Right lobe of liver (tissue), 6 donors: Measurements from ENCODE around the gene MAP3K7. TPM values are rescaled to one million over a fixed set of nuclear protein-coding genes. Genes with fewer than 3 reads are reported as not detected.

Source experiments
- ATAC-seq, 4 donors: fragments of 200-7000 bp; cut with Tn5 transposase; one replicate each; pipeline ENCODE4 v1.9.1; 2020; ENCODE audit warnings: mild to moderate bottlenecking in 4 of 4, moderate library complexity in 4 of 4
- DNase-seq, 3 donors: peaks; one replicate each; pipeline ENCODE4 v3.0.0-alpha.2; 2020
- H3K27ac ChIP-seq, 3 donors: fragments of 200-600 bp; one replicate each; pipeline ENCODE4 v1.8.0; 2022
- H3K27me3 ChIP-seq, 2 donors: fragments of 200-600 bp; one replicate each; pipeline ENCODE4 v1.8.0; 2022
- H3K36me3 ChIP-seq, 4 donors: fragments of 200-600 bp; sonication (generic) in 1 of 4; one replicate each; pipeline versions ENCODE4 v1.5.1 to v1.8.0; 2017 to 2022; ENCODE audit warnings: control low read depth in 1 of 4
- H3K4me1 ChIP-seq, 4 donors: fragments of 200-600 bp; sonication (generic) in 1 of 4; one replicate each; pipeline versions ENCODE4 v1.5.1 to v1.8.0; 2017 to 2022; ENCODE audit warnings: control low read depth in 1 of 4
- H3K4me3 ChIP-seq, 3 donors: fragments of 200-600 bp; one replicate each; pipeline ENCODE4 v1.8.0; 2022
- H3K9me3 ChIP-seq, 4 donors: fragments of 200-600 bp; sonication (generic) in 1 of 4; one replicate each; pipeline versions ENCODE4 v1.5.1 to v1.8.0; 2017 to 2022; ENCODE audit warnings: control low read depth in 1 of 4
- POLR2A ChIP-seq: fragments of 450-650 bp; IDR thresholded peaks from one replicate; pipeline ENCODE4 v1.6.1; 2017; ENCODE audit warnings: antibody characterized with exemption, mild to moderate bottlenecking
- WGBS: methylation state at CpG from one replicate; pipeline ENCODE4 v1.1.6; 2018; ENCODE audit warnings: low coverage, low lambda C conversion rate; ENCODE audit not compliant: insufficient coverage; ENCODE audit errors: missing lambda C conversion rate; 5-methylcytosine and 5-hydroxymethylcytosine counted together
- intact Hi-C, 2 donors: fragments of 100-400 bp; cut with DNase I; formaldehyde crosslinking; loops; one replicate each; pipeline versions ENCODE4 v1.11.2 to v1.14.1; 2022
- total RNA-seq, 6 experiments: library from RNA; depleted of rRNA in 2 of 6; stranded (reverse); fragments of >200 nt in 2 of 6; fragmentation: NEBNext Ultra II Directional in 3 of 6; extraction: Animal tissue kit (Norgen Biotek cat#: 25700) in 3 of 6; gene quantifications; one replicate each; pipeline versions ENCODE4 v1.1.0 to v1.2.4, GENCODE V29; 2016 to 2023
- TF ChIP-seq, protein P1 (sequence below), 4 donors: fragments of 200-600 bp in 3 of 4; fragments of 450-650 bp in 1 of 4; IDR thresholded peaks; one replicate each; pipeline versions ENCODE4 v1.5.1 to v1.8.0; 2016 to 2022; ENCODE audit warnings: antibody characterized with exemption in 4 of 4, mild to moderate bottlenecking in 2 of 4
- donor health status: DM: no; HTN: yes; CAD: no.
- donor health status: DM: no; HTN: no; CAD: no.
- donor health status: DM: no; HTN: no; CAD: no.
- donor health status: DM: no; HTN: yes; CAD: no.
- donor health status: DM: no; HTN: yes; CAD: no.

MAP3K7 gene
- total RNA-seq, 6 experiments from 2014 or later, result 8.1 to 12.5 (median 10.3) TPM

- H3K4me1 ChIP-seq, result no peaks in the 10 kb centered on the region
- no peak for TF ChIP-seq POLR2A
- TF ChIP-seq, protein P1, sequence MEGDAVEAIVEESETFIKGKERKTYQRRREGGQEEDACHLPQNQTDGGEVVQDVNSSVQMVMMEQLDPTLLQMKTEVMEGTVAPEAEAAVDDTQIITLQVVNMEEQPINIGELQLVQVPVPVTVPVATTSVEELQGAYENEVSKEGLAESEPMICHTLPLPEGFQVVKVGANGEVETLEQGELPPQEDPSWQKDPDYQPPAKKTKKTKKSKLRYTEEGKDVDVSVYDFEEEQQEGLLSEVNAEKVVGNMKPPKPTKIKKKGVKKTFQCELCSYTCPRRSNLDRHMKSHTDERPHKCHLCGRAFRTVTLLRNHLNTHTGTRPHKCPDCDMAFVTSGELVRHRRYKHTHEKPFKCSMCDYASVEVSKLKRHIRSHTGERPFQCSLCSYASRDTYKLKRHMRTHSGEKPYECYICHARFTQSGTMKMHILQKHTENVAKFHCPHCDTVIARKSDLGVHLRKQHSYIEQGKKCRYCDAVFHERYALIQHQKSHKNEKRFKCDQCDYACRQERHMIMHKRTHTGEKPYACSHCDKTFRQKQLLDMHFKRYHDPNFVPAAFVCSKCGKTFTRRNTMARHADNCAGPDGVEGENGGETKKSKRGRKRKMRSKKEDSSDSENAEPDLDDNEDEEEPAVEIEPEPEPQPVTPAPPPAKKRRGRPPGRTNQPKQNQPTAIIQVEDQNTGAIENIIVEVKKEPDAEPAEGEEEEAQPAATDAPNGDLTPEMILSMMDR (IDR thresholded peaks at IDR 0.05), result no peak
- H3K9me3 ChIP-seq, result no peaks in the 10 kb centered on the region
- H3K27me3 ChIP-seq, result no peaks in the 10 kb centered on the region
- H3K27ac ChIP-seq, result no peak overlapping the region
- no peaks in the 10 kb centered on the region for H3K36me3 ChIP-seq
- 57% methylated on average over 3 of the region's 6 CpGs for WGBS
- no peak for DNase-seq
- intact Hi-C loops, result no loop called here
- no peak for ATAC-seq
- H3K4me3 ChIP-seq, result no peak overlapping the region
Measured at GRCh38 chr6:90492798-90493197, 94.1 kb downstream of the MAP3K7 start.

DNA sequence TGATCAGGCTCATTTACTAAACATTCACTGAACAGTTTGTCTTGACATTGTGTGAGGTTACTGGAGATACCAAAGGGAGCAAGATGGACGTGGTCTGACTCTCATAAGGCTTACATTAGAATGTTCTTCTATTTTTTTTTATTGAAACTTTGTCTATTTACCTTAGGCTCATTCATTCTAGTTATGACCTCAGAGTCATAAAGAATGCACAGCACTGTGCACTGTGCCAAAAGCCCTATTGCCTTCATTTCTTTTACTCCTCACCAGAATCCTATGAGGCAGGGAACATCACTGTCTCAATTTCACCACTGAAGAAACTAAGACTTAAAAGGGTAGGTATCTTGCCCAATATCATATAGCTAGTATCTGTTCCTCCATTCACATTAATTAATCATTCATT, 94.5 kb downstream of the MAP3K7 start:
- 67% methylated on average over 1 of the region's 1 CpG for WGBS
- no peaks in the 10 kb centered on the region for H3K27me3 ChIP-seq
- intact Hi-C loops, result no loop called here
- H3K4me1 ChIP-seq, result no peaks in the 10 kb centered on the region
- H3K27ac ChIP-seq, result no peak overlapping the region
- H3K4me3 ChIP-seq, result no peak overlapping the region
- ATAC-seq (no peak), DNase-seq (no peak)
- H3K9me3 ChIP-seq, result no peaks in the 10 kb centered on the region
- TF ChIP-seq, protein P1 (IDR thresholded peaks at IDR 0.05), result no peak
- no peak for TF ChIP-seq POLR2A
- no peaks in the 10 kb centered on the region for H3K36me3 ChIP-seq

DNA sequence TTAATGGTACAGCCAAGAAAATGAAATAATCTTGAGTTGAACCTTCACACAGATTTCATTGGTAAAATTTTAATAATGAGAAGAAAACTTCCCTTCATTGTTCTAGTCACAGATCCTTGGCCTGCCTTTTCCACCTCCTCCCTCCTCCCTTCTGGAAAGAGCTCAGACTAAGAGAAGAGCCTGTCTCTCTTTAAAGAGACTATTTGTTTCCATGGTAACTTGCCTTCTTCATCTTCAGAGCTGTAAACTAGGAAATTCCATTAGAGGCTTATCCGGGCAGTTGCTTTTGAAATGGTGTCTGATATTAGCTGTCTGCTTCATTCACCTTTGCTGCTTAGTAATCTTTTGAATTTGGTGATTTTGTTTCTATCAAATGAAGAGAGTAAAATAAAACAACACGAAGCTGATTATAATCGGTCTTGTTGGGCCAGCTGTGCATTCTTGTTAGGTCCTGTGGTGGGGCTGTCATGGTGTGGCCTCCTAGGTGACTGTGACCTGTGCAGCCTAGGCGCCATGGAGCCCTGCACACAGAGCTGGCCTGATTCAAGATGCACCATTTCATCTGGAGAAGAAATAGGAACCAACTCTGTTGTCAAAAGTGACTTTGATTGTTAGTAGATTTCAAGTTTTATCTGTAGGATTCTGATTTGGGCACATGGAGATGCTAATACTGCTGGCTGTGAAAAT, 96.7 kb downstream of the MAP3K7 start:
- H3K4me3 ChIP-seq, result no peak overlapping the region
- H3K36me3 ChIP-seq, result no peaks in the 10 kb centered on the region
- DNase-seq (no peak), ATAC-seq (peak; percentile 28 to 54 (median 52))
- H3K4me1 ChIP-seq, result no peaks in the 10 kb centered on the region
- H3K9me3 ChIP-seq, result no peaks in the 10 kb centered on the region
- WGBS, result 65% methylated on average over 4 of the region's 4 CpGs
- no peaks in the 10 kb centered on the region for H3K27me3 ChIP-seq
- no peak overlapping the region for H3K27ac ChIP-seq
- intact Hi-C loops, result no loop called here
- TF ChIP-seq POLR2A, result no peak
- TF ChIP-seq, protein P1 (IDR thresholded peaks at IDR 0.05), result no peak

DNA sequence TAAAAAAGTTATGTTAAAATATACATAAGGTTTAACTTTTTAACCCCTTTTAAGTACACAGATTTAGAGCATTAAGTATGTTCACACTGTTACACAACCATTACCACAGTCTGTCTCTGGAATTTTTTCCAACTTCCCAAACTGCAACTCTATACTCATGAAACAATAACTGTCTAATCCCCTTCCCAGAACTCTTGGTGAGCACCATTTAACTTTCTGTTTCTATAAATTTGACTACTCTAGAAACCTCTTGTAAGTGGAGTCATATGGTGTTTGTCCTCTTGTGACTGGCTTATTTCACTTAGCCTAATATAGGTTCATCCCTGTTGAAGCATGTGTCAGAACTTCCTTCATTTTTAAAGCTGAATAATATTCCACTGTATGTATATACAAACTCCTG, 98.1 kb downstream of the MAP3K7 start:
- no peaks in the 10 kb centered on the region for H3K27me3 ChIP-seq
- H3K9me3 ChIP-seq, result no peaks in the 10 kb centered on the region
- intact Hi-C loops, result loop anchor here in 1 of 2 donors (10.0 kb wide), 1 partner anchor 554 kb away; no protein-coding TSS in a partner anchor
- TF ChIP-seq, protein P1 (IDR thresholded peaks at IDR 0.05), result no peak
- TF ChIP-seq POLR2A, result no peak
- DNase-seq, result no peak
- H3K36me3 ChIP-seq, result no peaks in the 10 kb centered on the region
- H3K4me3 ChIP-seq, result no peak overlapping the region
- H3K4me1 ChIP-seq, result no peaks in the 10 kb centered on the region
- no peak for ATAC-seq
- H3K27ac ChIP-seq, result no peak overlapping the region
